Thyroid gland (tissue), 4 donors: ENCODE data around the gene INSL3. TPM values are rescaled to one million over a fixed set of nuclear protein-coding genes. Genes with fewer than 3 reads are reported as not detected.

Source experiments
- DNase-seq, 2 donors: peaks; one replicate each; pipeline ENCODE4 v3.0.0-alpha.2; 2019
- H3K27ac ChIP-seq, 3 donors: fragments of 200-600 bp; sonication (generic); 1 replicate in 2 of 3; 2 replicates in 1 of 3; pipeline ENCODE4 v1.5.1; 2016 to 2019; ENCODE audit warnings: mild to moderate bottlenecking in 1 of 3, moderate library complexity in 1 of 3
- H3K27me3 ChIP-seq: fragments of 200-600 bp; sonication (generic); one replicate; pipeline ENCODE4 v1.5.1; 2019
- H3K36me3 ChIP-seq, 2 donors: fragments of 200-600 bp; sonication (generic); one replicate each; pipeline ENCODE4 v1.5.1; 2016 to 2019
- H3K4me1 ChIP-seq, 2 donors: fragments of 200-600 bp; sonication (generic); one replicate each; pipeline ENCODE4 v1.5.1; 2017 to 2019
- H3K4me3 ChIP-seq, 3 donors: fragments of 200-600 bp; sonication (generic); replicated peaks in 1 of 3; 1 replicate in 2 of 3; 2 replicates in 1 of 3; pipeline ENCODE4 v1.5.1; 2016; ENCODE audit warnings: mild to moderate bottlenecking in 1 of 3
- H3K9me3 ChIP-seq: fragments of 200-600 bp; sonication (generic); one replicate; pipeline ENCODE4 v1.5.1; 2017
- POLR2A ChIP-seq, 2 donors: fragments of 450-650 bp; IDR thresholded peaks; one replicate each; pipeline ENCODE4 v1.6.1; 2017; ENCODE audit warnings: antibody characterized with exemption in 2 of 2, mild to moderate bottlenecking in 2 of 2, moderate library complexity in 1 of 2
- whole genome bisulfite sequencing, 2 donors: methylation state at CpG; one replicate each; pipeline ENCODE4 v1.1.5; 2017; 5-methylcytosine and 5-hydroxymethylcytosine counted together
- intact Hi-C: fragments of 100-400 bp; cut with DNase I; formaldehyde crosslinking; loops from one replicate; pipeline ENCODE4 v1.15.1; 2023
- total RNA-seq, 4 donors: library from RNA; depleted of rRNA; stranded (reverse); fragments of >200 nt; gene quantifications; one replicate each; pipeline ENCODE4 v1.2.3, GENCODE V29; 2016
- TF ChIP-seq, protein P1 (sequence below), 6 experiments: fragments of 200-600 bp in 3 of 6; fragments of 450-650 bp in 3 of 6; sonication (generic) in 3 of 6; IDR thresholded peaks; one replicate each; pipeline ENCODE4 v1.5.1; 2016 to 2019; ENCODE audit warnings: antibody characterized with exemption in 6 of 6, mild to moderate bottlenecking in 2 of 6, inconsistent platforms in 1 of 6, moderate library complexity in 1 of 6

The INSL3 gene
- total RNA-seq, 4 donors from 2014 or later = 0.89 to 0.94 TPM; not detected in 2

DNA sequence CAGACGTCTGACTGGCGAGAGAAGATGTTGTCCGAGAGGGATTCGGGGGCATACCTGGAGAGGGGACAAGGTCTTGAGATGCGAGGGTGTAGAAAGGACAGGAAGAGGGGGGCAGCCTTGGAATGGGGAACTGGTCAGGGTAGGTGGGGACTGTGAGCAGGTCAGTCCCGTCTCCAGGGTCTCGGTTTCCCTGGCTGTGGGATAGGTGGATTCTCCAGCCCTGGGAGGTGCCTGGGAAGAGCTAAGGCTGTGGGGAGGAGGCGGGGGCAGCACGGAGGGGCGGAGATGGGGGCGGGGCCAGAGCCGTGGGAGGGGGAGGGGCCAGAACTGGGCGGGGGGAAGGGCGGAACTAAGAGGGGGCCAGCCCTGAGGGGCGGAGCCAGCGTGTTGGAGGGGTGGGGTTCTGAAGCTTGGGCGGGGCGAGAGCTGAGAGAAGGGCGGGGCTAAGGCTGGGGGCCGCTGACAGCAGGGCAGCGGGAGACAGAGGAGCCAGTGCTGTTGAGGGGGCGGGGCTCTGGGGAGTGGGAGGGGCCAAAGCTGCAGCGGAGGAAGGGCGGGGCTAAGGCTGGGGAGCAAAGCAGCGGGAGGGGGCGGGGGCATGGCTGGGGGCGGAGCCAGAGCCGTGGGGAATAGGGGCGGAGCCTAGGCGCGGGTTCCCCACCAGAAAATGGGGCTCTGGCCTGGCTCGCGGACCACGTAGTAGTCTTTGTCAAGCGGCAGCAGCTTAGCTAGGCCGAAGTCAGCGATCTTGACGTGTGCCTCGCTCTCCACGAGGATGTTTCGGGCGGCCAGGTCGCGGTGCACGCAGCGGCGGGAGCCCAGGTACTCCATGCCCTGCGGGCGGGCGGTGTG, 9.5 kb upstream of the INSL3 start:
- Histone ChIP-seq H3K36me3 (no peaks in the 10 kb centered on the region), H3K9me3 (no peaks in the 10 kb centered on the region), H3K27ac (peak overlapping the region in 1 of 3 donors; percentile 13), H3K4me3 (no peak overlapping the region), H3K27me3 (peaks cover 9% of the 10 kb centered on the region), H3K4me1 (peaks cover 0 to 5% of the 10 kb centered on the region in 2 donors)
- no peak for DNase-seq
- 21 to 39% methylated on average over 13 to 21 of the region's 50 CpGs for WGBS, 2 donors
- TF ChIP-seq POLR2A (IDR thresholded peaks at IDR 0.05) = no peak
- TF ChIP-seq, protein P1, sequence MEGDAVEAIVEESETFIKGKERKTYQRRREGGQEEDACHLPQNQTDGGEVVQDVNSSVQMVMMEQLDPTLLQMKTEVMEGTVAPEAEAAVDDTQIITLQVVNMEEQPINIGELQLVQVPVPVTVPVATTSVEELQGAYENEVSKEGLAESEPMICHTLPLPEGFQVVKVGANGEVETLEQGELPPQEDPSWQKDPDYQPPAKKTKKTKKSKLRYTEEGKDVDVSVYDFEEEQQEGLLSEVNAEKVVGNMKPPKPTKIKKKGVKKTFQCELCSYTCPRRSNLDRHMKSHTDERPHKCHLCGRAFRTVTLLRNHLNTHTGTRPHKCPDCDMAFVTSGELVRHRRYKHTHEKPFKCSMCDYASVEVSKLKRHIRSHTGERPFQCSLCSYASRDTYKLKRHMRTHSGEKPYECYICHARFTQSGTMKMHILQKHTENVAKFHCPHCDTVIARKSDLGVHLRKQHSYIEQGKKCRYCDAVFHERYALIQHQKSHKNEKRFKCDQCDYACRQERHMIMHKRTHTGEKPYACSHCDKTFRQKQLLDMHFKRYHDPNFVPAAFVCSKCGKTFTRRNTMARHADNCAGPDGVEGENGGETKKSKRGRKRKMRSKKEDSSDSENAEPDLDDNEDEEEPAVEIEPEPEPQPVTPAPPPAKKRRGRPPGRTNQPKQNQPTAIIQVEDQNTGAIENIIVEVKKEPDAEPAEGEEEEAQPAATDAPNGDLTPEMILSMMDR (IDR thresholded peaks at IDR 0.05) = no peak
- intact Hi-C loops = no loop called here

DNA sequence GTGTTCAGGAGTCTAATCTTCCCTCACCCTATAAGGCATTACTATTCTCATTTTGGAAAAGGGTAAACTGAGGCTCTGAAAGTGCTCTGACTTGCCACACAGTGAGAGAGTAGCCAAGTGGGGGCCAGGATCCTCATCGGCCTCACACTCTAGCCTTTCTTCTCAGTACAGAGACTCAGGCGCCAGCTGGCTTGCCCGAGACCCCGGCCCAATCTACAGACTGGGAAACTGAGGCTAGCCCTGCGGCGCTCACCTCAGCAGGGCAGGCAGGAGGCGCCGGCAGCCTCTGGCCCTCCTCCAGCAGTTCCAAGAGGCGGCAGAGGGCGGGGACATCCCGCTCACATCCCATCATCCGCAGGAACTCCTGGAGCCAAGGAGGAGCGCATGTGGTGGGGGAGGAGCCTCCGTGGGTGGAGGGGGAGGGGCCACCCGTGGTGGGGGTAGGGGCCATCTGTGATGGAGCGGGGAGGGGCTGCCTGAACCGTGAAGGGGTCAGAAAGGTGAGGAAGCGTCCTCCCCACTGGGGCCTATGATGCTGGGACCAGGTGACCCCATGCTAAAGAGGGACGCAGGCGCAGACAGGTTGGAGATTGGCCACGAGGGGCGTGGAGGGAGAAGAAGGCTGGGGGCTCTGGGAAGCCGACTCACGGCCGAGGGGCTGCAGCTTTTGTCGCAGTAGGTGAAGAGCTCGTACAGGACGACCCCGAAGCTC, 8.7 kb upstream of the INSL3 start:
- intact Hi-C loops = no loop called here
- Histone ChIP-seq H3K27ac (peak overlapping the region in 1 of 3 donors; percentile 13), H3K27me3 (peaks cover 9% of the 10 kb centered on the region), H3K36me3 (no peaks in the 10 kb centered on the region), H3K4me3 (no peak overlapping the region), H3K4me1 (peaks cover 0 to 5% of the 10 kb centered on the region in 2 donors), H3K9me3 (no peaks in the 10 kb centered on the region)
- DNase-seq = no peak
- TF ChIP-seq POLR2A (IDR thresholded peaks at IDR 0.05) = no peak
- TF ChIP-seq, protein P1 (IDR thresholded peaks at IDR 0.05) = no peak
- WGBS, 2 donors = 19 to 20% methylated on average over 22 to 28 of the region's 29 CpGs

DNA sequence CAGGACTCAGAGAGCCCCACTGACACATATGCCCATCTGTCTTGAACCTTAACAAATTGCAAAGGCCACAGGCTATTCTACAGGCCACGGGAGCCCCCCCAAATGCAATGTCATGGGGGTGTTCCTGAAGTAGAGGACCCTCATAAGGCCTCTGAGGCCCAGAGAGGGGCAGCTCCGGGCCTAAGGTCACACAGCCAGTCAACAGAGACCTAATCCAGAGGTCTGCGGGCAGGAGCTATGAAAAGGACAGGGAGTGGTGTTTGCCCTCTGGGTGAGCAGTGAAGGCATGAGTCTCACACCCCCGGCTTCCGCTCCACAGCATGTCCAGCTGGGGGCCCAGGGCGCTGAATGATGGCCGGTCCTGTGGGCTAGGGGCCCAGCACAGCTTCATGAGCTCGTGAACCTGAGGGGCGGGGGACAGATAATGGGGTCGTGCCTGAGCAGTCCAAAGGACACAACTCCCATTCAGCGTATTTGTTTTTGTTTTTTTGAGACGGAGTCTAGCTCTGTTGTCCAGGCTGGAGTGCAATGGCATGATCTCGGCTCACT, 5.3 kb upstream of the INSL3 start:
- no peak for DNase-seq
- Histone ChIP-seq H3K36me3 (no peaks in the 10 kb centered on the region), H3K4me3 (no peak overlapping the region), H3K27ac (no peak overlapping the region), H3K9me3 (no peaks in the 10 kb centered on the region), H3K27me3 (peaks cover 9% of the 10 kb centered on the region), H3K4me1 (peaks cover 0 to 5% of the 10 kb centered on the region in 2 donors)
- no peak for TF ChIP-seq POLR2A (IDR thresholded peaks at IDR 0.05)
- intact Hi-C loops = no loop called here
- 81 to 88% methylated on average over 12 to 13 of the region's 13 CpGs for WGBS, 2 donors

DNA sequence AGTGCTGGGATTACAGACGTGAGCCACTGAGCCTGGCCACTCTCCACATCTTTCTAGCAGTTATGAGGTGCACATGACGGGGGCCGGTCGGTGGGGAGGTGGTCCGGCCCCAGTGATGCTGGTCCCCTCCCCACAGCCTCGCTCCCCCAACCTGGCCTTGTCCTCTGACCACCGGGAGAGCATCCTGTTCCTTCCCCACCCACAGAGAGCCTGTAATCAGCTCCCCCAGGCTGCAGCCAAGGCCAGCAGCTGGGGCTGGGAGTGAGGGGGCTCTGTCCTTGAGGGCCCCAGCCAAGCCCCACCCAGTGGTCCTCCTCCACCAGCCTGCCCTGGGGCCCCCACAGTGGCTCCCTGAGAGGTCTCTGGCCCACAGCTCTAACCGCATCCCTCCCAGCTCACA, 3.0 kb upstream of the INSL3 start:
- Histone ChIP-seq H3K27ac (no peak overlapping the region), H3K9me3 (no peaks in the 10 kb centered on the region), H3K27me3 (no peaks in the 10 kb centered on the region), H3K36me3 (no peaks in the 10 kb centered on the region), H3K4me1 (no peaks in the 10 kb centered on the region), H3K4me3 (no peak overlapping the region)
- TF ChIP-seq, protein P1 (IDR thresholded peaks at IDR 0.05) = no peak
- TF ChIP-seq POLR2A (IDR thresholded peaks at IDR 0.05) = no peak
- DNase-seq = no peak
- 62 to 68% methylated on average over 8 of the region's 8 CpGs for WGBS, 2 donors
- intact Hi-C loops = no loop called here

DNA sequence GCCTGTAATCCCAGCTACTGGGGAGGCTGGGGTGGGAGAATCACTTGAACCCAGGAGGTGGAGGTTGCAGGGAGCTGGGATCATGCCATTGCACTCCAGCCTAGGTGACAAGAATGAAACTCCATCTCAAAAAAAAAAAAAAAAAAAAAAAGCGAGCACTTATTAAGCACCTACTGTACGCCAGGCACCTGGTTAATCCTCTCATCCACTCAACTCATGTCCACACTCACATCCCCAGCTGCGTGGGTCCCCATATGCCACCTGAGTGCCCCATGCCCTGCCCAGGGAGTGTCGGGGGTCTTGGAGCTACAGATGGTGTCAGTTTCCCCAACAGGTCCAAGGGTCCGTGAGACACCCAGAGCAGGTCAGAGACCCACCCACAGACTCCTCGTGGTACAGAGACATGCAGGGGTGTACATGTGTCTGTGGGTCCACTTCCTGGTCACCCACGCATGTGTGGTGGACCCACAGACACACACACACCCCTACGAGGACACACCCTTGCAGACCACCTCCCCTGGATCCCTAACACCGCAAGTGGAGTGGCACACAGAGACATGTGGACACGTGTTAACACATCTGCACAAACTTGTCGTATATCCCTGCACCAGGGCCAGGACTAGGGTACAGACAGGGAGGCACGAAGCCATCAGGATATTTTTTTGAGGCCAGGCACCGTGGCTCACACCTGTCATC, 3.5 kb downstream of the INSL3 start:
- Histone ChIP-seq H3K27ac (no peak overlapping the region), H3K4me3 (no peak overlapping the region), H3K4me1 (no peaks in the 10 kb centered on the region), H3K9me3 (no peaks in the 10 kb centered on the region), H3K36me3 (no peaks in the 10 kb centered on the region), H3K27me3 (no peaks in the 10 kb centered on the region)
- WGBS, 2 donors = 87% methylated on average over 13 of the region's 13 CpGs
- no peak for DNase-seq
- intact Hi-C loops = no loop called here
- TF ChIP-seq, protein P1 (IDR thresholded peaks at IDR 0.05) = no peak
- no peak for TF ChIP-seq POLR2A (IDR thresholded peaks at IDR 0.05)
